Hematopoietic multipotent progenitor cell treated with erythropoietin and hydrocortisone succinate and interleukin-3 and kit ligand, for 6 days (in vitro differentiated cells): ENCODE data around the gene VCX2.
"Not testable (repeated sequence)": the region's sequence is repeated elsewhere in the genome, so short reads cannot be mapped to it uniquely, and the experiment has no call there.

Experiments
- DNase-seq: peaks from one replicate; pipeline ENCODE4 v3.0.0-alpha.2; 2015

The VCX2 gene

DNA sequence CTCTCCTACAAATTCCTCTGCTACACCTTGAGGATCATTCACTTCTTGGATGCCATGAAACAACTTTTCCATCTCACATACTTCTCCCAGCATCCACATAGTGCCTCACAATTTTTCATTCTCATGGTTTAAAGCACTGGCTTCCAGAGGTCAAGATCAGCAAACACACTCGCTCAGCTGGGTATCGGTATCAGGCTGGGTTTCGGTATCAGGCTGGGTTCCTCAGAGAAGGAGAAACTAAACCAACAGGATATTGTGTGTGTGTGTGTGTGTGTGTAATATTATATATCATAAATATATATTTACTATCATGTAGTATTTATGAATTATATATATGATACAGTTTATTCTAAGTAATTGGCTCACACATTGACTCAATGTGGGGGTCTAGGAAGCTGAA is at the start of gene VCX2:
Gene VCX2 (minus strand): TSS at position 99 of the 400 bp plus-strand sequence. CDS start 624 bp downstream, outside the sequence.
- DNase-seq, result not testable (repeated sequence)

DNA sequence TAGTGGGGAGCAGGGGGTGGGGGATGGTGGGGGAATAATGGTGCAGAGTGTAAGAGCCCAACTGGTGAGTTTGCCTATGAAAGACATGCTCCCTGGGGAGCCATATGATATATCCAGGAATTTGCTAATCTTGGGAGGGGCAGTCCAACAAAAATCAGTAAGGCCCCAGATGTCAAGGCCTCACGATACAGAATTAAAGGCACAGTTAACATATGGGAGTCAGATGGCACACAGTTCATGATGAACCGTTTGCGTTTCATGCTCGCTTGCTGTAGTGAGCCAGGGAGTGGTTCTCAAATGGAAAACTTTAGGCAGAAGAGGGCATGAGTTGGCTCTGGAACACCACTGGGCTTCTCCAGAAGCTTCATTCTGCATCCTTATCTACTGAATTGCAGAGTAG is 33.9 kb upstream of the VCX2 start:
- no peak for DNase-seq

- DNase-seq, result no peak
These were observed 33.3 kb upstream of the VCX2 start for GRCh38 chrX:8204169-8204935.

- no peak for DNase-seq
These were observed 30.8 kb upstream of the VCX2 start for GRCh38 chrX:8201896-8202331.

DNA sequence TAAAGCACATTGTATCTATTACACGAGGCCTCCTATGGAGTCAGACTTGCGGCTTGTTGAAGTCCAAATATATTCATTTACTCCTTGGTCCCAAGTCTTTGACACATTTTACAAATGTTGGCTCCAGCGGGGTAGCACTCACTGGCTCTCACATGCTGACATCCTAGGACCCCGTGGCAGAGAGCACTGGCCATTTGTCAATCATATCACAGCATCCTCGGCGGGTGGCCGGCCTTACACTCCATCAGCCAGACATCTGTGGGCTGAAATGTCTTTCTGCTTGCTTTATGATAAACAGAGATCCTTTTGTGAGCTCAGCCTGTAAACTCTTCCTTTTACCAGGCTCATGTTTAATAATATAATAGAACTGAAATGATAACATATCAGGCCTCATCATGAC is 25.7 kb upstream of the VCX2 start:
- DNase-seq, result no peak

DNA sequence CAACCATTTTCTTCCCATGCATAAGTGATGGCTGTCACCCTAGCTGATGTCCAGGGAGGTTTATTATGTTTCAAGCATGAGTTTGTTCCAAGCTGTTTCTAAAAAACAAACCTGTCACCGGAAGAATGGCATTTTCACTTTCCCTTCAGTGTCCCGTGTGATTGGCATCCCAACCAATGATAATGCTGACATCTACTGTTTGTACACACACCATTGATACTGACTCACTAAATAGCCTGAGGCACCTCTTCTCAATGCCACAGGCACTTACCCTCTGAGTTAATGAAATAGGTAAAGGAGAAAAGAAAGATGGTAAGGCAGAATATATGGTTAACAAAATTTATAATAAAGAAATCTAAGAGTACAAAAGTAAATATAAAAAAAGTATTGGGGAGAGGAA is 23.1 kb upstream of the VCX2 start:
- DNase-seq, result no peak

- no peak for DNase-seq
These were observed 21.2 kb upstream of the VCX2 start for GRCh38 chrX:8192276-8192675.

DNA sequence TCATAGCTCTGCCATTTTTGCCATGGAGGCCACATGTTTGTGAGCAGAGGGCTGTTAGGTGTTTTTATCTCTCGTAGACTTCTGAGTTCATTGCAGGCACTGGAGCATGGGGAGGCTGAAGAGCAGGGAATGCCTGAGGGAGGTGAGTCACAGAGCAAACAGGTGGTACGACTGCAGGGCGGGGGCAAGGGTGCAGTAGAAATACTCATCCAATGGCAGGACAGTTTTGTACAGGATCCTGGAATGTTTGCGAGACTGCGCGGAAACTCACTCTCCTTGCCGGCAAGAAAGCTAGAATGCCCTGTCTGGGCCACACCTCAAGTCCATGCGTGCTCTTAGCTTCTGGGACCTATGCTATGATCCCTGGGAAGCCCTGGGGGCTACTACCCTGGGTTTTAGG is 20.0 kb upstream of the VCX2 start:
- no peak for DNase-seq

- DNase-seq, result no peak
These were observed 19.3 kb upstream of the VCX2 start for GRCh38 chrX:8190341-8190830.

DNA sequence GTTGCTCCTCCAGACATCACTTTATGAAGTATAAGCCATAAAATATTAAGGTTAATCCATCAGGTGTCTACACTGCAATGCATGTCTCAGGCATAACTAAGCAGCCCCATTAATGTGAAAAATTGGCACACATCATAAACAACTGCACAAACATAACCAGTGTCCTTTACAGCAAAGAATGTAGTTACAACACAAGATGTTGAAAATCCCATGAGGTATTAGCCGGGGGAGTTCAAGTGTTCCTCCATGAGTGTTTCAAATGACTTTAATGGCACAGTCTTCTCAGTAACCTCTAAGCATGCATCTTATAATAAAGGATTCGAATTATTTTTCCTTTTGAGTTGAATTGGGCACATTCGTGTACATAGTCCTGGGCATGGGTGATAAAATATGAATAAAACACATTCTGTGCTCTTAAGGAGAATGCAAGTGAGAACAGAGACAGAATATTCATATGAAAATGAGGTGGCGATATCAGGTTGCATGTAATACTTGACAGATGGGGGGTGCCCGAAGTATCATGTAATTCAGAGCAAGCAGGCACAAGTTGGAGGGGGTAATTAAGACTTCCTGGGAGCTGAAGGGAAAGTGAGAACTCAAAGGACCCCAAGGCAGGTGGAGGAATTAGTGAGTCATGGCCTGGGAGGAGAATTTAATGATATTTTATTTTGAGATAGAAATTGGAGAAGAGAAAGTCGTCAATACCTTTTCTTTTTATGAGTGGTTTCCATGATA is 18.2 kb upstream of the VCX2 start:
- no peak for DNase-seq

- DNase-seq, result no peak
These were observed 12.3 kb upstream of the VCX2 start for GRCh38 chrX:8183346-8183745.

DNA sequence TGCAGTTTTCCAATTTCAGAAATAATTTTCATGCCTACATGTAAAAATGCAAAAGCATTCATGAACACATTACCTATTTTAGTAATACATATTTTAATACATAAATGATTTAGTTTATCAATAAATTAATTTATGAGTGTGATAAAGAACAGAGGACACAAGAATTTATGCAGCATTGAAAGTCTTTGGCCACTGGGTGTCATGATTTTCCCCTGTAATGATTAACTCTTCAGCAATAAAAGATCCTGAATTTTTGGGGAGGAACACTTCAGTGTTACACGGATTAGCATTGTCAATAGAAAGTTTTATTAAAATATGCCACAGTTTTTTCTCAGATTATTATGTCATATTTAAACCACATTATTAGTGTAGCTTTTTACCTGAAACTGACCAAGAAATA is 8.6 kb upstream of the VCX2 start:
- DNase-seq, result peak; percentile 1

GRCh38 chrX:8154011-8154410 is 17.1 kb downstream of the VCX2 start:
- not testable (repeated sequence) for DNase-seq

DNA sequence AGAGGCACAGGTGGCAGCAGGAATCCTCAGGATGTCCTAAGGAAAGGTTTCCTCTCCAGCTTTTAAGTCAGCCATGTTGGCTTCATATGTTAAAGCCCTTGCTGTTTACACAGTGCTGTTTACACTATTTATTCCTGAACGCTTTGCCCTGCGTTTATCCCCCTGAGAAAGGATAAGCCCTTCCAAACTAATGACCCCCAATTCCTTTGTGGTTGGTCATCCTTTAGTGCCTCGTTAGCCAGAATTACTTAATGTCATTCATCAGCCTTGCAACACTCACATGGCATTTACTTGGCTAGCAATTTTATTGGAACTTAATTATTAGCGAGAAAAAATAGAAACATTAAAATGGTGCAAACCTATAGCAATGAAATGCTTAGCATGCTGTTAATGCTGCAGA is 23.8 kb downstream of the VCX2 start:
- DNase-seq, result no peak

- DNase-seq, result no peak
These were observed 26.1 kb downstream of the VCX2 start for GRCh38 chrX:8144925-8145324.

DNA sequence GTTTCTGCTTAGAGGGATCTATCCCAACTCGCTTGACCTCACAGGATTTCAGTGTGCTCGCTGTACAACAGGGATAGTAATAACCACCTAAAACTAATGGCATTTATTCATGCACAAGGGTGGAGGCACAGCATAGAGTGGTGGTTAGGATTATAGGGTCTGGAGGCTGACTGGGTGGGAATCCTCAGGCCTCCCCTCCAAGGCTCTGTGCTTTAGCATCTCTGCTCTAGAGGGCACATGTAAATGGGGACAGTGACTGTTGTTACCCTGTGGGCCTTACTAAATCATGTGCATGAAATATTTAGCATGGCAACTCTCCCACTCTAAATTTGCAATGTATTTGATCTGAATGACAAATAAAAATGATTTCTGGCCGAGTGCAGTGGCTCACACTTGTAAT is 29.2 kb downstream of the VCX2 start:
- DNase-seq, result no peak

DNA sequence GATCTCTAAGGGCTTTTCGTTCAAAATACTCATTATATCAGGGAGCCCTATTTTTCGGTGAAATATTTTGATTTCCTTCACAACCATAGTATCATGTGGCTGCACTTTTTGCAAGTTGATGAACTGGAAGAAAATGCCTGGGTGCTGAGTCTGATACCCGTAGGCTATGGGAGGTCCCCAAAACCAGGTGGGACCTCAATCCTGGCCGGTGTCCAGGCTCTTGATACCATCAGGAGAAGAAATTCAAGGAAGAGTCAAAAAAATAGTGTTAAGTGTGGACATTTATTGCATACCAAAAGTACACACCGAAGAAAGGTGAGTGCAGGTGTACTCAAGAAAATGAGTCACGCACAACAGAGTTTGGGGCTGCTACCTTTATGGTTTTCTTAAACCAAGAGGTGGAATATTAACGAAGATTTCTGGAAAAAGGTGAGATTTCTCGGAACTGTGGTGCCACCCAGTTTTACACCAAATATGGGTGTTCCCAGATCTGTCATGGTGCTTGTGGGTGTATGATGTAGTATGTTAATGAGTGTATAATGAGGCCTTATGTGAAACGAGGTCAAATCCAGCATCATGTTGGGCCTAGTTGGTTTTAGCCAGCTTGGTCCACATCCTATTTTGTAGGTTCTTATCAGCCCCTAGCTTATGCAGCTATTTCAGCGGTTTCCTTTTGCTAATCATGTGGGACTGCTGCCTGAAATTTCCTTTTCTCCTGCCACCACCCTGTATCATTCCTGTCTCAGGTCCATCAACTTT is 29.9 kb downstream of the VCX2 start:
- DNase-seq, result no peak

- no peak for DNase-seq
These were observed 31.4 kb downstream of the VCX2 start for GRCh38 chrX:8139716-8140115.

DNA sequence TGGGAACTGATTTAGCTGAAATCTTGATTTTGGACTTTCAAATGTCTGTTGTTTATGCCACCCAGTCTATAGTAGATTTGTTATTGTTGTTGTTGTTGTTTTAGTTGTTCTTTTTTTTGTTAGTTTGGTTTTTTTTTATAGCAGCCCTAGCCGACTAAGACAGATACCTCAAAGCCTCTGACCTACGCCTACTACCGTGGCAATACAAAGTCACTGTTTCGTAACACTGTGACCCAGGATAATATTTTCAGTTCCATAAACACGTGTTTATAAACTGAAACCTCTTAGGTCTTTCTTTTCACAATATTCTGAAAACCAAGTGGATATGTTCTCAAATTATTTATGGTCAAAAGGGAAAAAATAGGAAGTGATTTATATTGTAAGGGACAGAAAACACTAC is 32.8 kb downstream of the VCX2 start:
- DNase-seq, result no peak

- DNase-seq, result no peak
These were observed 44.4 kb downstream of the VCX2 start for GRCh38 chrX:8126648-8127047.

DNA sequence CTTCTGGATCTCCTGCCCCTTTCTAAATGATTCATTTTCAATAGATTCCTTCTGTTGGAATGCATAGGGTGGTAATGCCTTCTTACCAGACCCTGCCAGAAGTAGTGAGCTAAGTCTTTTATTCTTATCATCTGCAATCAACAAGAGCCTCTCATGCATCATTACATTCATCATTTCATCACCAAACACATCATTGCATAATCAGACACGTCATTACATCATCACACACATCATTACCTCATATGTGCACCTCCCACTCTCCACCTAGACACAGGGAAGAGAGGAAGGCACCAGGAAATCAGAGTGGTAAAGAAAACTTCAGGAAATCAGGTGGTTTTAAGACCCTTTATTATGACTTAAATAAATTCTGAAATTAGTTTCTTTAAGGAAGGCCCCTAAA is 45.0 kb downstream of the VCX2 start:
- DNase-seq, result no peak

GRCh38 chrX:8125566-8125965 is 45.5 kb downstream of the VCX2 start:
- DNase-seq, result no peak

DNA sequence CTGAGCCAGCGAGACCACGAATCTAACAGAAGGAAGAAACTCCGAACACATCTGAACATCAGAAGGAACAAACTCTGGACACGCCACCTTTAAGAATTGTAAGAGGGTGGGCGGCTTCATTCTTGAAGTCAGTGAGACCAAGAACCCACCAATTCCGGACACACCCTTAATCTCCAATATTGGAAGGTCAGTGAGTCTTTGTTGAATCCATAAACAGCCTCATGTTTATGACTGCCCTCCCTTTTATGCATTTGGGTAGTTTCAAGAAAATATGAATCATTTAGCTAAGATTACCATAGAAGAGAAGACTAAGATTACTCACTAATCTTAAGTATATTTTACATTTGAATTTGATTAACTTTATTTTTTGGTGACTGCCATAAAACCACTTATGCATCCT is 48.5 kb downstream of the VCX2 start:
- DNase-seq, result no peak

GRCh38 chrX:8121391-8121790 is 49.7 kb downstream of the VCX2 start:
- DNase-seq, result not testable (repeated sequence)
